ENCODE measurements around the gene RAB9A.

DNA sequence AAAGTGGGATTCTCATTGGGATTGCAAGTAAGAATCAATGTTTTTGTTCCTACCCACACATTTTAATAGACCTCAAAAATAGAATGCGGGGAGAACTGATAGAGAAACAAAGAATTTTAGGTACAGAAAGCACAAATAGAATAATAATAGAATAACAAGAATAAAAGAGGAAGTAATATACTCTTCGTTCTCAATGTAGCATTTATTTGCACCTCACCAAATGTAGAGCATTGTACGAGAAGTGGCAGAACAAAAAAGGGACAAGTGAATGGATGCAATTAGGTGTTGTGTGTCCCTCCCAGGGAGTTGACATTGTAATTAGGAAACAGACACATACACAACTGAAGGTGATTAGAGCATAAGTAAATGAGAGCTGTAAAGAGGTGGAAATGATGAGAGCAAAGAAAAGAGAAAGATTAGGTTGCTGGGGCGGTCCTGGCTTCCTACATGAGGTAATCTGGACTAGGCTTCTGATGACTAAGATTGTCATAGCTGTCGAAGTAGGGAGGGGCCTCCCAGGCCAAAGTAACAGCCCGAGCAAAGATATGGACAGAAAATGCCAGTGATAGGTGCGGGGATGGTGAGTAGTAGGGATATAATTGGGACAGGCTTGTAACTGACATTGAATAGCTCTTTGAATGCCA is 10.4 kb downstream of the RAB9A start:
- TF ChIP-seq CTCF (IDR thresholded peaks at IDR 0.05; ENCODE audit: low read length) (no peak), EZH2 (IDR thresholded peaks at IDR 0.05; ENCODE audit: borderline replicate concordance, low read length) (no peak)

All from OCI-LY1 (cell line).